MV-4-11 (cell line): ENCODE data around the gene EFNA5.

ENCODE experiments used
- DNase-seq: peaks from one replicate; lab custom pipeline; 2025; lab: John Stamatoyannopoulos, UW

The EFNA5 gene

GRCh38 chr5:107603349-107603748 is 67.4 kb downstream of the EFNA5 start:
- no peak for DNase-seq

- no peak for DNase-seq
Measured at GRCh38 chr5:107602896-107603295, 67.8 kb downstream of the EFNA5 start.

- DNase-seq = peak; percentile 44
Measured at GRCh38 chr5:107601076-107601475, 69.7 kb downstream of the EFNA5 start.

- no peak for DNase-seq
Measured at GRCh38 chr5:107598958-107599357, 71.8 kb downstream of the EFNA5 start.

GRCh38 chr5:107597803-107598202 is 72.9 kb downstream of the EFNA5 start:
- DNase-seq = no peak

GRCh38 chr5:107597247-107597646 is 73.5 kb downstream of the EFNA5 start:
- DNase-seq = no peak

- no peak for DNase-seq
Measured at GRCh38 chr5:107594253-107595045, 76.3 kb downstream of the EFNA5 start.

GRCh38 chr5:107593009-107593408 is 77.7 kb downstream of the EFNA5 start:
- DNase-seq = no peak

- no peak for DNase-seq
Measured at GRCh38 chr5:107592515-107592914, 78.2 kb downstream of the EFNA5 start.

GRCh38 chr5:107590686-107591085 is 80.1 kb downstream of the EFNA5 start:
- no peak for DNase-seq

GRCh38 chr5:107589520-107590193 is 81.1 kb downstream of the EFNA5 start:
- no peak for DNase-seq

- no peak for DNase-seq
Measured at GRCh38 chr5:107582625-107583024, 88.1 kb downstream of the EFNA5 start.

GRCh38 chr5:107580889-107581820 is 89.6 kb downstream of the EFNA5 start:
- DNase-seq = no peak

- no peak for DNase-seq
Measured at GRCh38 chr5:107578051-107578635, 92.6 kb downstream of the EFNA5 start.

- no peak for DNase-seq
Measured at GRCh38 chr5:107577394-107577950, 93.3 kb downstream of the EFNA5 start.

- DNase-seq = no peak
Measured at GRCh38 chr5:107576736-107577393, 93.9 kb downstream of the EFNA5 start.

- no peak for DNase-seq
Measured at GRCh38 chr5:107576155-107576554, 94.6 kb downstream of the EFNA5 start.

GRCh38 chr5:107574287-107574686 is 96.5 kb downstream of the EFNA5 start:
- DNase-seq = no peak

GRCh38 chr5:107572715-107573368 is 97.9 kb downstream of the EFNA5 start:
- no peak for DNase-seq
